OCI-LY3 (cell line): ENCODE data around the gene PKM.

Experiments used
- H2AFZ ChIP-seq: fragments of 200-600, 300-600 bp; shearing (Covaris generic); 2 replicates; pipeline ENCODE4 v1.6.0; 2014; ENCODE audit warnings: antibody characterized with exemption, low read depth, low read length
- H3K27ac ChIP-seq: fragments of 200-600, 300-600 bp; sonication (generic); 2 replicates; pipeline ENCODE4 v1.5.1; 2014; ENCODE audit warnings: mild to moderate bottlenecking, low read length, moderate library complexity, mixed read lengths
- H3K27me3 ChIP-seq: fragments of 200-600, 300-600 bp; sonication (generic); 2 replicates; pipeline ENCODE4 v1.6.1; 2014; ENCODE audit warnings: low read depth, low read length, mixed read lengths
- H3K36me3 ChIP-seq: fragments of 200-600, 300-600 bp; sonication (generic); replicated peaks from 2 replicates; pipeline ENCODE3; 2014; ENCODE audit warnings: low read depth, low read length, mixed read lengths
- H3K4me1 ChIP-seq: fragments of 300-600, 200-600 bp; sonication (generic); 2 replicates; pipeline ENCODE4 v1.6.1; 2014; ENCODE audit warnings: low read length, mixed read lengths
- H3K4me2 ChIP-seq: fragments of 200-600, 300-600 bp; sonication (generic); 2 replicates; pipeline ENCODE4 v1.6.1; 2014; ENCODE audit warnings: low read length, mixed read lengths
- H3K4me3 ChIP-seq: fragments of 300-600, 200-600 bp; sonication (generic); 2 replicates; pipeline ENCODE4 v1.5.1; 2014; ENCODE audit warnings: antibody characterized with exemption, mild to moderate bottlenecking, low read length, moderate library complexity
- H3K79me2 ChIP-seq: fragments of 300-600, 200-600 bp; shearing (Covaris generic); 2 replicates; pipeline ENCODE4 v1.6.1; 2014; ENCODE audit warnings: mild to moderate bottlenecking, low read length, mixed read lengths
- H3K9ac ChIP-seq: fragments of 300-600, 200-600 bp; shearing (Covaris generic); 2 replicates; pipeline ENCODE4 v1.6.0; 2014; ENCODE audit warnings: mild to moderate bottlenecking, low read length, moderate library complexity
- H3K9me3 ChIP-seq: fragments of 200-600, 300-600 bp; shearing (Covaris generic); 2 replicates; pipeline ENCODE4 v1.6.1; 2014; ENCODE audit warnings: low read length, mixed read lengths; ENCODE audit not compliant: insufficient read depth
- H4K20me1 ChIP-seq: fragments of 200-600, 300-600 bp; sonication (generic); 2 replicates; pipeline ENCODE4 v1.6.1; 2016; ENCODE audit warnings: low read length, mixed read lengths; ENCODE audit not compliant: insufficient read depth
- CTCF ChIP-seq: fragments of 200-600, 300-600 bp; sonication (generic); IDR thresholded peaks from 2 replicates; pipeline ENCODE4 v1.5.1; 2014; ENCODE audit warnings: antibody characterized with exemption, low read length, low read depth
- EZH2phosphoT487 ChIP-seq: fragments of 200-600 bp; shearing (Covaris generic); IDR thresholded peaks from 2 replicates; pipeline ENCODE4 v1.6.1; 2018; ENCODE audit warnings: antibody characterized with exemption, mixed run types, low read depth

The PKM gene

DNA sequence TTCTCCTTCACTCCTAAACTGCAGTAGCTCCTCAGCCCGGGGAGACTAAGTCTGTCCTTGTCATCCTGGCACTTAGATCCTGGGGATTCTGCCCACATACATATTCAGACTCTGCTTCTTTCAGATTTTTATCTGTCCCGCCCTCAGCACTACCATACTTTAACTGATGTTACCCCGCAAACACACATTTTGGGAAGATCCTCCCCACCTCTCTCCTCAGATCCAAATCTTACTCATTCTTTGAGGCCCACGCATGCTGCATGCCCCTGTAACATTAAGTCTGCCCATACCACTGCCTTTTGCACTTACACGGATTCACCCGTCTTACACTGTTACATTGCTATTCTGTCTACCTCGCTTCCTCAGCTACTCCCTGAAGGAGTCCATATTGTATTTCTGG lies 76.7 kb downstream of the PKM start:
- Histone ChIP-seq H3K9me3 (no peaks in the 10 kb centered on the region), H2AFZ (no peak overlapping the region), H3K4me2 (no peak overlapping the region), H3K36me3 (no peaks in the 10 kb centered on the region), H4K20me1 (no peaks in the 10 kb centered on the region), H3K27me3 (no peaks in the 10 kb centered on the region), H3K27ac (no peak overlapping the region), H3K79me2 (no peaks in the 10 kb centered on the region), H3K4me3 (no peak overlapping the region), H3K4me1 (peaks cover 10% of the 10 kb centered on the region), H3K9ac (no peak overlapping the region)
- TF ChIP-seq CTCF (no peak), EZH2phosphoT487 (no peak)

DNA sequence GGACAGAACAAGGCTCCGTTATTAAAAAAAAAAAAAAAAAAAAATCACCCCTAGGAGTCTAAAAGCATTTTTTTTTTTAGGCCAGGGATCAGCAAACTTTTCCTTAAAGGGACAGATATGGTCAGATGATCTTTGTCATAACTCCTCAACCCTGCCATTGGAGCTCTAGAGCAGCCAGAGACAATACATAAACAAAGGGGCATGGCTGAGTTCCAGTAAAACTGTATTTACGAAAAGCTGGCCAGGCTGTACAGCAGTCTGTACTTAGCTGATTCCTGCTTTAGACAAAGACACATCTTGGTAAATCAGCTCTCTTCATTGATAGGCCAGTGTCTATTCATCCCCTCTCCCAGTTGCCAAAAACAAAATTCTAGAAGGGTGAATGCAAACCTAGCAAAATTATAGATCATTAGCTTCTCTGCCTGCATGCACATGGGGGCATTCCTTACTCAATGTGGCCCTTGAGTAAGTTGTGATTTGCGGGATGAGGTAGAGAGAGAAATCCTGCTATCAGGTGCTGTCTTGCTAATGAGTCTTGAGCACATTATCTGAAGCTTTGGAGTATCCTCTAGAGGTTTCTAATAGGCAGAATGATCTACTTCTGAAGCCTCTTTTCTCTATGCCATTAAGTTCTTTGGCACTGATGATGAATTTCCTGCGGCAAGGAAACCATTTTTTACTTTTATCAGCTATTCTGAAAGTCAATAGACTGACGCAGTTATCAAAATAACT lies 77.6 kb downstream of the PKM start:
- no peak overlapping the region for H3K9ac ChIP-seq
- TF ChIP-seq EZH2phosphoT487 (no peak), CTCF (no peak)
- H3K4me2 ChIP-seq = no peak overlapping the region
- H3K27ac ChIP-seq = no peak overlapping the region
- no peaks in the 10 kb centered on the region for H3K79me2 ChIP-seq
- no peaks in the 10 kb centered on the region for H3K27me3 ChIP-seq
- no peaks in the 10 kb centered on the region for H4K20me1 ChIP-seq
- no peak overlapping the region for H2AFZ ChIP-seq
- H3K4me1 ChIP-seq = peaks cover 10% of the 10 kb centered on the region
- no peaks in the 10 kb centered on the region for H3K36me3 ChIP-seq
- H3K4me3 ChIP-seq = no peak overlapping the region
- H3K9me3 ChIP-seq = no peaks in the 10 kb centered on the region
